Mucosa of rectum (tissue), 2 donors: Measurements from ENCODE around the gene RAP1B.

Source experiments
- H3K27ac ChIP-seq, 2 donors: one replicate each; pipeline ENCODE4 v1.7.0; 2013; ENCODE audit warnings: inconsistent platforms in 2 of 2, low read depth in 2 of 2, low read length in 2 of 2
- H3K27me3 ChIP-seq, 2 donors: one replicate each; pipeline ENCODE4 v1.7.0; 2013; ENCODE audit warnings: low read length in 2 of 2; ENCODE audit not compliant: control insufficient read depth in 2 of 2, insufficient read depth in 2 of 2
- H3K36me3 ChIP-seq, 2 donors: one replicate each; pipeline ENCODE4 v1.7.0; 2013; ENCODE audit warnings: low read length in 2 of 2; ENCODE audit not compliant: control insufficient read depth in 2 of 2, insufficient read depth in 2 of 2
- H3K4me1 ChIP-seq, 2 donors: one replicate each; pipeline ENCODE4 v1.7.0; 2013; ENCODE audit warnings: low read length in 2 of 2, mild to moderate bottlenecking in 1 of 2; ENCODE audit not compliant: control insufficient read depth in 2 of 2, insufficient read depth in 2 of 2
- H3K4me3 ChIP-seq, 2 donors: one replicate each; pipeline ENCODE4 v1.7.0; 2013; ENCODE audit warnings: low read length in 2 of 2
- H3K9ac ChIP-seq, 2 donors: one replicate each; pipeline ENCODE4 v1.7.0; 2013; ENCODE audit warnings: low read length in 2 of 2, low read depth in 1 of 2, mild to moderate bottlenecking in 1 of 2
- H3K9me3 ChIP-seq, 2 donors: one replicate each; pipeline ENCODE4 v1.7.0; 2013; ENCODE audit warnings: low read length in 2 of 2; ENCODE audit not compliant: control insufficient read depth in 2 of 2
- donor health status: healthy.
- donor health status: Normal muscosa, but diverticular disease.

The RAP1B gene

DNA sequence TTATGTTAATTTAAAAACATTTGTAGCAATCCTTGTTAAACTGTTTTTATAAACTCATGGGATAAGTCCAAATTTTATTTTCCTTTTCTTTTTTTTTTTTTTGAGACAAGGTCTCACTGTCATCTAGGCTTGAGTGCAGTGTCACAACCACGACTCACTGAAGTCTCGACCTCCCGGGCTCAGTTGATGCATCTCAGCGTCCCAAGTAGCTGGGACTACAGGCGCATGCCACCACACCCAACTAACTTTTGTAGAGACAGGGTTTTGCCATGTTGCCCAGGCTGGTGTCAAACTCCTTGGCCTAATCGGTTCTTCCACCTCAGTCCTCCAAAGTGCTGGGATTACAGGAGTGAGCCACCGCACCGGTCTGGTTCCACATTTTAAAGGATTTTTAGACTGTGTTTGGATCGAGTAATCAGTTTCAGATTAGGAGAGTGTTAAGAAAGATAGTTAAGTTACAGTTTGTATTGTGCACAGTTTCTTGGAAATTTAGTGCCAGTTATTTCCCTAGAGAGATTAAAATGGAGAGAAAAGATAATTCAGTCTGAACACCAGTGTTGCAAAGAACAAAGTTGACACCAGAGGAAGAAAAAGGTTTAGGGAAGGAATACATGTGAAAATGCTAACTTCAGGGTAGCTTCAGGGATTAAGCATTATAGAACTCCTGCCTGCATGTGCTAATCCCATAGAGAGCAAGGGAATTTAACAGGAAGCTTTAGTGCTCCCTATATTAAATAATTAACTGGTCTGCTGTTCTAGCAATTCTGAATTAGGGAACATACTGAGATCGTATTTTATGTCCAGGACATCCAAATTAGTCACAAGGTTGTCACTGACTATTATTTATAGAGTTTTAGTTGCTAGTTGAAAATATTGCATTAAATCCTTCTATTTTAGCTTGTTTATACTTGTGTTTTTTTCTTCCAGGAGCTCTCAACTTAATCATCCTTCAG is 10.1 kb downstream of the RAP1B start:
- peaks cover 2 to 3% of the 10 kb centered on the region in 2 donors for H3K36me3 ChIP-seq
- no peak overlapping the region for H3K9ac ChIP-seq
- no peaks in the 10 kb centered on the region for H3K27me3 ChIP-seq
- H3K4me1 ChIP-seq = peaks cover 19 to 33% of the 10 kb centered on the region in 2 donors
- no peak overlapping the region for H3K27ac ChIP-seq
- no peaks in the 10 kb centered on the region for H3K9me3 ChIP-seq
- no peak overlapping the region for H3K4me3 ChIP-seq

- Histone ChIP-seq H3K9ac (no peak overlapping the region), H3K27ac (no peak overlapping the region), H3K27me3 (no peaks in the 10 kb centered on the region), H3K4me3 (peak overlapping the region in 1 of 2 donors; percentile 24), H3K9me3 (no peaks in the 10 kb centered on the region), H3K36me3 (peaks cover 2 to 3% of the 10 kb centered on the region in 2 donors), H3K4me1 (peaks cover 19 to 33% of the 10 kb centered on the region in 2 donors)
These were observed 10.9 kb downstream of the RAP1B start for GRCh38 chr12:68621472-68622081.

DNA sequence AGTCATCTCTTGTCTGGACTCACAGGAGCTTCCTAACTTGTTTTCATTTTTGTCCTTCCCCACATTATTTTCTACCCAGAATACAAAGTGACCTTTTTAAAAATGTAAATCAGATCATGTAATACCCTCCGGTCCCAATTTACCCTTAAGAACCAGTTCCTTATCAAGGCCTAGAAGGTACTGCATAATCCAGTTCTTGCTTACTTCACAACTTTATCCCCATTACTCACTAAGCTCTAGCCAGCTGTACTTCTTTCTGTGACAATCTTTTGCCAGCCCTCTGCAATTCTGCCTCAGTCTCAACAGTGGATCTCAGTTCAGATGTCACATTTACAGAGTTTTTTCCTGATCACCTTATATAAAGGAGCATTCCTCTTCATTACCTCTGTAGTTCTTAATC is 11.6 kb downstream of the RAP1B start:
- H3K9me3 ChIP-seq = no peaks in the 10 kb centered on the region
- peaks cover 2 to 8% of the 10 kb centered on the region in 2 donors for H3K36me3 ChIP-seq
- no peaks in the 10 kb centered on the region for H3K27me3 ChIP-seq
- no peak overlapping the region for H3K9ac ChIP-seq
- no peak overlapping the region for H3K4me3 ChIP-seq
- H3K4me1 ChIP-seq = peaks cover 16 to 33% of the 10 kb centered on the region in 2 donors
- no peak overlapping the region for H3K27ac ChIP-seq

GRCh38 chr12:68623059-68623458 is 12.4 kb downstream of the RAP1B start:
- Histone ChIP-seq H3K9ac (no peak overlapping the region), H3K9me3 (no peaks in the 10 kb centered on the region), H3K27me3 (no peaks in the 10 kb centered on the region), H3K27ac (no peak overlapping the region), H3K36me3 (peaks cover 2 to 8% of the 10 kb centered on the region in 2 donors), H3K4me3 (no peak overlapping the region), H3K4me1 (peaks cover 13 to 33% of the 10 kb centered on the region in 2 donors)

- no peak overlapping the region for H3K9ac ChIP-seq
- no peak overlapping the region for H3K4me3 ChIP-seq
- peaks cover 2 to 5% of the 10 kb centered on the region in 2 donors for H3K36me3 ChIP-seq
- H3K9me3 ChIP-seq = no peaks in the 10 kb centered on the region
- H3K27ac ChIP-seq = no peak overlapping the region
- H3K27me3 ChIP-seq = no peaks in the 10 kb centered on the region
- H3K4me1 ChIP-seq = peaks cover 13 to 29% of the 10 kb centered on the region in 2 donors
These were observed 13.3 kb downstream of the RAP1B start for GRCh38 chr12:68623984-68624383.

DNA sequence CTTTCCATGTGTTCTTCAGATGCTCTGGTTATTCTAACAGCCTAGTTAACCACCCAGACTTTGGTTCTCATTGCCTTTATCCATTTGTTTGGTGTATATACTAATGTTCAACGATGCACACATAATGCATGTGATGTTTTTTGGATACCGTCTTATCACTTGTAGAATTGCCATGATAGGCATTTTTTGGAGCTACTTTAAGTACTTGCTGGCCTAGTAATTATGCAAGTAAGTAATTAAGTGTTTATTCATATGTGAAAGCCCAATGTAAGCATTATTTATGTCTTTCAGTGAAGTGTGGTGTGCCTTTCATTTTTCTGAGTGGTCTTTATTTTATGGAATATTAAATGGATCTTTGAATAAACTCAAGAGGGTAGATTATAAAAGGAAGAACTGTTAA is 14.2 kb downstream of the RAP1B start:
- peaks cover 2 to 5% of the 10 kb centered on the region in 2 donors for H3K36me3 ChIP-seq
- no peak overlapping the region for H3K9ac ChIP-seq
- no peak overlapping the region for H3K27ac ChIP-seq
- no peak overlapping the region for H3K4me3 ChIP-seq
- H3K9me3 ChIP-seq = no peaks in the 10 kb centered on the region
- peaks cover 10 to 27% of the 10 kb centered on the region in 2 donors for H3K4me1 ChIP-seq
- H3K27me3 ChIP-seq = no peaks in the 10 kb centered on the region

GRCh38 chr12:68627673-68628319 is 17.1 kb downstream of the RAP1B start:
- Histone ChIP-seq H3K27me3 (no peaks in the 10 kb centered on the region), H3K9me3 (no peaks in the 10 kb centered on the region), H3K4me1 (peaks cover 3 to 4% of the 10 kb centered on the region in 2 donors), H3K9ac (no peak overlapping the region), H3K27ac (no peak overlapping the region), H3K36me3 (peaks cover 2 to 5% of the 10 kb centered on the region in 2 donors), H3K4me3 (no peak overlapping the region)

GRCh38 chr12:68628698-68629097 is 18.0 kb downstream of the RAP1B start:
- Histone ChIP-seq H3K36me3 (peaks cover 2 to 5% of the 10 kb centered on the region in 2 donors), H3K9me3 (no peaks in the 10 kb centered on the region), H3K27ac (no peak overlapping the region), H3K4me3 (no peak overlapping the region), H3K27me3 (no peaks in the 10 kb centered on the region), H3K4me1 (peaks cover 0 to 3% of the 10 kb centered on the region in 2 donors), H3K9ac (no peak overlapping the region)

GRCh38 chr12:68630050-68630449 is 19.4 kb downstream of the RAP1B start:
- no peak overlapping the region for H3K4me3 ChIP-seq
- no peaks in the 10 kb centered on the region for H3K27me3 ChIP-seq
- no peak overlapping the region for H3K27ac ChIP-seq
- H3K9me3 ChIP-seq = no peaks in the 10 kb centered on the region
- H3K4me1 ChIP-seq = peaks cover 0 to 3% of the 10 kb centered on the region in 2 donors
- H3K9ac ChIP-seq = no peak overlapping the region
- peaks cover 0 to 5% of the 10 kb centered on the region in 2 donors for H3K36me3 ChIP-seq

- Histone ChIP-seq H3K27ac (no peak overlapping the region), H3K9ac (no peak overlapping the region), H3K4me3 (no peak overlapping the region), H3K4me1 (peaks cover 0 to 3% of the 10 kb centered on the region in 2 donors), H3K27me3 (no peaks in the 10 kb centered on the region), H3K9me3 (no peaks in the 10 kb centered on the region), H3K36me3 (peaks cover 0 to 5% of the 10 kb centered on the region in 2 donors)
These were observed 19.9 kb downstream of the RAP1B start for GRCh38 chr12:68630598-68630997.
